ENCODE results near the gene ABCC6. TPM values are rescaled to one million over a fixed set of nuclear protein-coding genes. Genes with fewer than 3 reads are reported as not detected.

The ABCC6 gene
- total RNA-seq, 1 experiment from 2014 or later, result 44.6 TPM

DNA sequence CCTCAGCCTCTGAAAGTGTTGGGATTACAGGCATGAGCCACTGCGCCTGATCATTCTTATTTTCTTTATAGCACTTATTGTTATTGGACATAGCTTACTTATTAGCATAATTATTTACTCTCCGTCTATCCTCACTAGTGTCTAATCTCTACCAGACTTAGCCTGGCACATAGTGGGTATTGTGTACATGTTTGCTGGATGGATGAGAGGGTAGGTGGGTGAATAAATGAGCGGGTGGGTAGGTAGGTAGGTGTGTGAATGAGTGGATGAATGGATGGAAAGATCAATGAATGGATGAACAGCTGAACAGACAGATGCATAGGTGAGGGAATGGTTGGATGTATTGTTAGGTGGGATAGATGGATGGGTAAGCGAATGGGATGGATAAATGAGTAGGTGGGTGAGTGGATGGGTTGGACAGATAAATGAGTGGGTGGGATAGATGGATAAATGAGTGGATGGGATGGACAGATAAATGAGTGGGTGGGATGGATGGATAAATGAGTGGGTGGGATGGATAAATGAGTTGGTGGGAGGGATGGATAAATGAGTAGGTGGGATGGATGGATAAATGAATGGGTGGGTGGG is 51.9 kb downstream of the ABCC6 start:
- DNase-seq, result no peak
- no peaks in the 10 kb centered on the region for H3K4me1 ChIP-seq
- H3K27me3 Mint-ChIP-seq (ENCODE audit: insufficient read depth, unreplicated experiment), result no peaks in the 10 kb centered on the region
- H3K4me3 Mint-ChIP-seq (ENCODE audit: unreplicated experiment), result no peak overlapping the region
- TF ChIP-seq, protein P1, sequence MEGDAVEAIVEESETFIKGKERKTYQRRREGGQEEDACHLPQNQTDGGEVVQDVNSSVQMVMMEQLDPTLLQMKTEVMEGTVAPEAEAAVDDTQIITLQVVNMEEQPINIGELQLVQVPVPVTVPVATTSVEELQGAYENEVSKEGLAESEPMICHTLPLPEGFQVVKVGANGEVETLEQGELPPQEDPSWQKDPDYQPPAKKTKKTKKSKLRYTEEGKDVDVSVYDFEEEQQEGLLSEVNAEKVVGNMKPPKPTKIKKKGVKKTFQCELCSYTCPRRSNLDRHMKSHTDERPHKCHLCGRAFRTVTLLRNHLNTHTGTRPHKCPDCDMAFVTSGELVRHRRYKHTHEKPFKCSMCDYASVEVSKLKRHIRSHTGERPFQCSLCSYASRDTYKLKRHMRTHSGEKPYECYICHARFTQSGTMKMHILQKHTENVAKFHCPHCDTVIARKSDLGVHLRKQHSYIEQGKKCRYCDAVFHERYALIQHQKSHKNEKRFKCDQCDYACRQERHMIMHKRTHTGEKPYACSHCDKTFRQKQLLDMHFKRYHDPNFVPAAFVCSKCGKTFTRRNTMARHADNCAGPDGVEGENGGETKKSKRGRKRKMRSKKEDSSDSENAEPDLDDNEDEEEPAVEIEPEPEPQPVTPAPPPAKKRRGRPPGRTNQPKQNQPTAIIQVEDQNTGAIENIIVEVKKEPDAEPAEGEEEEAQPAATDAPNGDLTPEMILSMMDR (IDR thresholded peaks at IDR 0.05; ENCODE audit: insufficient read depth in 1 of 2, low read depth in 1 of 2, low read length in 1 of 2, severe bottlenecking in 1 of 2, unreplicated experiment in 1 of 2), result no peak
- no peak overlapping the region for H3K27ac Mint-ChIP-seq (ENCODE audit: unreplicated experiment)
- POLR2A ChIA-PET, result no interaction called here
- no peak overlapping the region for H3K4me3 ChIP-seq (ENCODE audit: low read depth, low read length)
- CTCF ChIA-PET, result no interaction called here
- intact Hi-C loops (cut with micrococcal nuclease; ENCODE audit: unreplicated experiment), result no loop called here
- no peaks in the 10 kb centered on the region for H3K4me1 Mint-ChIP-seq (ENCODE audit: low read depth, unreplicated experiment)
- peaks cover 3% of the 10 kb centered on the region for H3K36me3 ChIP-seq (ENCODE audit: control insufficient read depth, insufficient read depth, low read length)
- H3K36me3 Mint-ChIP-seq (ENCODE audit: insufficient read depth, unreplicated experiment), result peaks cover 48% of the 10 kb centered on the region
- no peaks in the 10 kb centered on the region for H3K9me3 ChIP-seq
- no TSS peak for BruUV-seq (replicated peaks)
- no peaks in the 10 kb centered on the region for H3K27me3 ChIP-seq (replicated peaks; ENCODE audit: control insufficient read depth, insufficient read depth, low read length)
- no peaks in the 10 kb centered on the region for H3K9me3 Mint-ChIP-seq (ENCODE audit: unreplicated experiment)

DNA sequence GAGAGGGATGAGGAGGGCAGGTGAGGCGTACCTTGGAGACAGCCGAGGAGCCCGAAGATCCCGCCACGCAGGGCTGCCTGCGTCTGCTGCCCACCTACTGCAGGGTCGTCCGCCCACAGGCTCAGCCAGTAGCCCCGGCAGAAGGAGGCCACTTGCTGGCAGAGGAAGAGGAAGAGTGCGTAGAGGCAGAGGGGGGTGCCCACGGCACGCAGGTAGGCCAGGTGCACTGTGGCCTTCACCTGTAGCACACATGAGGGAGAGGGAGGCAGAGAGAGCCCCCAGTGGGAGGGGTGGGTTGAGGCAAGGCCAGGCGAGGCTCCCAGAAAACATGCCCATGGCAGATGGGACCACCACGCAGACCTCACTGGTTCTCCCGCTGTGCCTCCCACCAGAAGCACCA is 53.7 kb downstream of the ABCC6 start:
- TF ChIP-seq, protein P1 (IDR thresholded peaks at IDR 0.05; ENCODE audit: insufficient read depth in 1 of 2, low read depth in 1 of 2, low read length in 1 of 2, severe bottlenecking in 1 of 2, unreplicated experiment in 1 of 2), result no peak
- Mint-ChIP-seq H3K4me3 (ENCODE audit: unreplicated experiment) (no peak overlapping the region), H3K27me3 (ENCODE audit: insufficient read depth, unreplicated experiment) (no peaks in the 10 kb centered on the region), H3K27ac (ENCODE audit: unreplicated experiment) (no peak overlapping the region), H3K4me1 (ENCODE audit: low read depth, unreplicated experiment) (no peaks in the 10 kb centered on the region), H3K9me3 (ENCODE audit: unreplicated experiment) (no peaks in the 10 kb centered on the region), H3K36me3 (ENCODE audit: insufficient read depth, unreplicated experiment) (peaks cover 45% of the 10 kb centered on the region)
- no peaks in the 10 kb centered on the region for H3K9me3 ChIP-seq
- POLR2A ChIA-PET, result no interaction called here
- H3K4me1 ChIP-seq, result no peaks in the 10 kb centered on the region
- intact Hi-C loops (cut with micrococcal nuclease; ENCODE audit: unreplicated experiment), result no loop called here
- peaks cover 4% of the 10 kb centered on the region for H3K36me3 ChIP-seq (ENCODE audit: control insufficient read depth, insufficient read depth, low read length)
- no TSS peak for BruUV-seq (replicated peaks)
- CTCF ChIA-PET, result interaction anchor here (0.6 kb wide), 1 partner anchor 17 kb away, joined by 3 read pairs; no protein-coding TSS in a partner anchor
- no peaks in the 10 kb centered on the region for H3K27me3 ChIP-seq (replicated peaks; ENCODE audit: control insufficient read depth, insufficient read depth, low read length)
- no peak overlapping the region for H3K4me3 ChIP-seq (ENCODE audit: low read depth, low read length)
- no peak for DNase-seq

DNA sequence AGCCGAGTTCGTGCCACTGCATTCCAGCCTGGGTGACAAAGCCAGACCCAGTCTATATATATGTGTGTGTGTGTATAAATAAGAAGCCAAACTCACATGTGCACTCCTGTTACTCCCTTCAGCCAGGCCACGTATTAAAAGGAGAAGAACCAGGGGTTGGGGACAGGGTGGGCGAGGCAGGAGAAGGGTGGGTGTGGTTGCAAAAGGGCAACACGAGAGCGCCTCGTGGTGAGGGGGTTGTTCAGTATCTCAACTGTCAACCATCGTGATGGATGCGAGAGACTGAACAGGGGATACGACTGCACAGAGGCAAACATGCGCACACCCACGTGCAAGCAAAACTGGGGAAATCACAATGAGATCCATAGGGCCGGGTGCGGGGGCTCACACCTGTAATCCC is 54.9 kb downstream of the ABCC6 start:
- TF ChIP-seq, protein P1 (IDR thresholded peaks at IDR 0.05; ENCODE audit: insufficient read depth in 1 of 2, low read depth in 1 of 2, low read length in 1 of 2, severe bottlenecking in 1 of 2, unreplicated experiment in 1 of 2), result no peak
- intact Hi-C loops (cut with micrococcal nuclease; ENCODE audit: unreplicated experiment), result no loop called here
- BruUV-seq (replicated peaks), result no TSS peak
- Histone ChIP-seq H3K9me3 (no peaks in the 10 kb centered on the region), H3K4me1 (no peaks in the 10 kb centered on the region), H3K4me3 (ENCODE audit: low read depth, low read length) (no peak overlapping the region), H3K36me3 (ENCODE audit: control insufficient read depth, insufficient read depth, low read length) (peaks cover 4% of the 10 kb centered on the region), H3K27me3 (replicated peaks; ENCODE audit: control insufficient read depth, insufficient read depth, low read length) (no peaks in the 10 kb centered on the region)
- H3K4me1 Mint-ChIP-seq (ENCODE audit: low read depth, unreplicated experiment), result no peaks in the 10 kb centered on the region
- H3K4me3 Mint-ChIP-seq (ENCODE audit: unreplicated experiment), result no peak overlapping the region
- H3K9me3 Mint-ChIP-seq (ENCODE audit: unreplicated experiment), result no peaks in the 10 kb centered on the region
- POLR2A ChIA-PET, result no interaction called here
- peaks cover 41% of the 10 kb centered on the region for H3K36me3 Mint-ChIP-seq (ENCODE audit: insufficient read depth, unreplicated experiment)
- H3K27me3 Mint-ChIP-seq (ENCODE audit: insufficient read depth, unreplicated experiment), result no peaks in the 10 kb centered on the region
- CTCF ChIA-PET, result no interaction called here
- DNase-seq, result no peak
- H3K27ac Mint-ChIP-seq (ENCODE audit: unreplicated experiment), result no peak overlapping the region

Data from Caco-2 (cell line).